HepG2 (cell line): Measurements from ENCODE around the gene CD151. TPM values are rescaled to one million over a fixed set of nuclear protein-coding genes. Genes with fewer than 3 reads are reported as not detected.

Experiments
- ATAC-seq: fragments of 200-7000 bp; cut with Tn5 transposase; 3 replicates; pipeline ENCODE4 v1.9.1; 2020; ENCODE audit warnings: mild to moderate bottlenecking, moderate library complexity
- BruUV-seq: library from RNA; stranded (reverse); fragments of 400-500 nt; replicated peaks from 2 replicates; lab custom pipeline; 2021; lab: Mats Ljungman, UMichigan
- CTCF ChIA-PET: fragments of 300-600 bp; formaldehyde crosslinking; extraction: SDS; loops from one replicate; lab custom pipeline; 2021; ENCODE audit warnings: low total read pairs, inconsistent platforms, low intra/inter-chr PET ratio; lab: Yijun Ruan, JAX
- POLR2A ChIA-PET: fragments of 350-600 bp; sonication (Branson Sonifier 250); formaldehyde crosslinking; loops from one replicate; lab custom pipeline; 2020; ENCODE audit warnings: antibody characterized with exemption, inconsistent platforms; lab: Yijun Ruan, JAX
- DNase-seq: peaks from one replicate; pipeline ENCODE4 v3.0.0-alpha.2; 2015; ENCODE audit warnings: low spot score
- FAIRE-seq: peaks from 3 replicates; lab custom pipeline; 2011; peaks lifted over from hg19 to GRCh38; lab: Jason Lieb, UNC
- H2AFZ ChIP-seq: one replicate; pipeline ENCODE4 v1.6.1; 2011; ENCODE audit warnings: low read length, inconsistent platforms
- H3K27ac ChIP-seq: fragments of 300-600 bp; 3 replicates; pipeline ENCODE4 v1.8.0; 2011; ENCODE audit warnings: mixed run types, mild to moderate bottlenecking, mixed read lengths, low read length, inconsistent platforms; ENCODE audit not compliant: insufficient read depth; ENCODE audit errors: extremely low read length
- H3K27me3 ChIP-seq, 2 experiments: fragments of 200-600 bp in 1 of 2; 2 replicates in 1 of 2; 3 replicates in 1 of 2; pipeline versions ENCODE4 v1.6.0 to v1.8.0; 2011; ENCODE audit warnings: low read length in 2 of 2, mild to moderate bottlenecking in 2 of 2, moderate library complexity in 2 of 2, inconsistent platforms in 1 of 2; ENCODE audit not compliant: insufficient read depth in 2 of 2, control insufficient read depth in 1 of 2
- H3K36me3 ChIP-seq, 2 experiments: fragments of 200-600 bp in 1 of 2; replicated peaks in 1 of 2; 2 replicates in 1 of 2; 3 replicates in 1 of 2; pipeline versions ENCODE4 v1.5.1 to v1.8.0; 2011; ENCODE audit warnings: low read length in 2 of 2, inconsistent platforms in 1 of 2; ENCODE audit not compliant: insufficient read depth in 2 of 2, control insufficient read depth in 1 of 2
- H3K4me1 ChIP-seq: 2 replicates; pipeline ENCODE4 v1.5.1; 2012; ENCODE audit warnings: low read length, inconsistent platforms; ENCODE audit not compliant: insufficient read depth
- H3K4me2 ChIP-seq: 2 replicates; pipeline ENCODE4 v1.6.0; 2011; ENCODE audit warnings: low read depth, low read length, inconsistent platforms
- H3K4me3 ChIP-seq, 3 experiments: fragments of 200-600 bp in 1 of 3; sonication (generic), shearing (Covaris generic) in 1 of 3; replicated peaks in 1 of 3; 2 replicates each; pipeline ENCODE4 v1.5.1; 2011 to 2016; ENCODE audit warnings: low read length in 3 of 3, inconsistent platforms in 2 of 3, low read depth in 2 of 3, mild to moderate bottlenecking in 2 of 3, control low read depth in 1 of 3, mixed read lengths in 1 of 3; ENCODE audit not compliant: insufficient read depth in 1 of 3
- H3K79me2 ChIP-seq: one replicate; pipeline ENCODE4 v1.6.1; 2011; ENCODE audit warnings: low read length, inconsistent platforms; ENCODE audit not compliant: insufficient read depth
- H3K9ac ChIP-seq: 2 replicates; pipeline ENCODE4 v1.6.0; 2011; ENCODE audit warnings: mild to moderate bottlenecking, low read depth, low read length, inconsistent platforms; ENCODE audit not compliant: insufficient read depth
- H3K9me3 ChIP-seq: 2 replicates; pipeline ENCODE4 v1.5.1; 2012; ENCODE audit warnings: mild to moderate bottlenecking, low read length
- H4K20me1 ChIP-seq: 2 replicates; pipeline ENCODE4 v1.6.0; 2011; ENCODE audit warnings: inconsistent platforms, mild to moderate bottlenecking, low read length, moderate library complexity; ENCODE audit not compliant: insufficient read depth
- MXD4 ChIP-seq: IDR thresholded peaks from 2 replicates; pipeline ENCODE4 v1.6.1; 2016; ENCODE audit warnings: mild to moderate bottlenecking, missing biosample characterization, missing genetic modification reagents
- POLR2AphosphoS5 ChIP-seq: IDR thresholded peaks from 2 replicates; pipeline ENCODE4 v1.6.1; 2012; ENCODE audit warnings: low read depth, low read length
- PRDM15 ChIP-seq: sonication (generic); formaldehyde crosslinking; IDR thresholded peaks from 2 replicates; pipeline ENCODE4 v1.4.0; 2020; ENCODE audit warnings: missing genetic modification reagents
- ZNF33B ChIP-seq: sonication (generic); formaldehyde crosslinking; IDR thresholded peaks from 2 replicates; pipeline ENCODE4 v1.5.1; 2020; ENCODE audit warnings: mild to moderate bottlenecking, missing genetic modification reagents
- ZNF44 ChIP-seq: sonication (generic); formaldehyde crosslinking; IDR thresholded peaks from 2 replicates; pipeline ENCODE4 v1.5.1; 2020; ENCODE audit warnings: mild to moderate bottlenecking, missing genetic modification reagents
- ZNF501 ChIP-seq: sonication (generic); formaldehyde crosslinking; IDR thresholded peaks from 2 replicates; pipeline ENCODE4 v1.5.1; 2020; ENCODE audit warnings: mild to moderate bottlenecking, moderate library complexity, missing genetic modification reagents
- ZNF564 ChIP-seq: sonication (generic); formaldehyde crosslinking; IDR thresholded peaks from 2 replicates; pipeline ENCODE4 v1.8.1; 2023; ENCODE audit warnings: mild to moderate bottlenecking, missing genetic modification reagents
- ZNF816 ChIP-seq: sonication (generic); formaldehyde crosslinking; IDR thresholded peaks from 2 replicates; pipeline ENCODE4 v1.8.0; 2022; ENCODE audit warnings: missing genetic modification reagents, mild to moderate bottlenecking, borderline replicate concordance
- ZNF891 ChIP-seq: sonication (generic); formaldehyde crosslinking; IDR thresholded peaks from 2 replicates; pipeline ENCODE4 v1.5.0; 2020; ENCODE audit warnings: mild to moderate bottlenecking, missing genetic modification reagents
- WGBS: methylation state at CpG from one replicate; pipeline ENCODE4 v1.1.6; 2017; ENCODE audit warnings: low lambda C conversion rate; 5-methylcytosine and 5-hydroxymethylcytosine counted together
- in situ Hi-C: cut with HindIII; loops from 2 replicates; pipeline ENCODE4 v1.10.0; 2017; ENCODE audit warnings: low pct_unique_long_range_greater_than_20kb; ENCODE audit not compliant: extremely low pct_ligation_motif_present
- intact Hi-C: fragments of 100-400 bp; cut with micrococcal nuclease; formaldehyde crosslinking; loops from one replicate; pipeline ENCODE4 v1.10.0; 2022; ENCODE audit not compliant: unreplicated experiment
- polyA plus RNA-seq, 8 experiments: library from polyadenylated mRNA; depleted of rRNA in 3 of 8; stranded (reverse) in 7 of 8; unstranded in 1 of 8; fragments of >200 nt; fragmentation: Illumina TruSeq in 4 of 8; extraction: Trizol in 4 of 8; gene quantifications; 2 replicates each; pipeline versions ENCODE4 v1.2.1 to v1.2.3, GENCODE V29; 2011 to 2016; ENCODE audit warnings: low read depth in 4 of 8, missing spikeins in 1 of 8, mixed read lengths in 1 of 8; ENCODE audit not compliant: insufficient read depth in 1 of 8
- total RNA-seq, 5 experiments: library from RNA; depleted of rRNA; stranded (reverse); fragments of >200 nt; fragmentation: Illumina TruSeq; extraction: Trizol; gene quantifications; 2 replicates each; pipeline ENCODE4 v1.2.3, GENCODE V29; 2016; ENCODE audit warnings: low read depth in 1 of 5
- TF ChIP-seq, protein P1 (sequence below): sonication (generic); formaldehyde crosslinking; IDR thresholded peaks from 2 replicates; pipeline ENCODE4 v1.4.0; 2020; ENCODE audit warnings: missing genetic modification reagents

The CD151 gene
- total and polyA plus RNA-seq, 2 of the 13 experiments (the other 11 are each of a cell fraction or from before 2014, with no cell fraction given): 125 to 197 TPM

- POLR2A ChIA-PET: interaction anchor here (1.8 to 16.1 kb wide), 4 partner anchors 8 to 28 kb away, joined by 4 to 264 read pairs (median 75); partner anchors contain the start of genes PNPLA2, POLR2L, RPLP2 and TSPAN4
- Histone ChIP-seq H3K36me3 (peaks cover 6 to 18% of the 10 kb centered on the region in 2 experiments; a peak in 4 of 5 replicates), H3K4me3 (peak overlapping the region; percentile 69 to 83 (median 80)), H3K27ac (peak overlapping the region; percentile 77), H3K4me2 (peak overlapping the region; percentile 91), H3K9ac (peak overlapping the region; percentile 74), H3K9me3 (no peaks in the 10 kb centered on the region), H2AFZ (no peak overlapping the region), H3K27me3 (no peaks in the 10 kb centered on the region), H3K79me2 (peaks cover 2% of the 10 kb centered on the region), H4K20me1 (peaks cover 1% of the 10 kb centered on the region; the same call in 1 of the 2 replicates), H3K4me1 (peaks cover 65% of the 10 kb centered on the region)
- peak; percentile 57; the same call in 1 of the 2 replicates for TF ChIP-seq ZNF564 (CRISPR knock-in tag)
- TF ChIP-seq, protein P1, sequence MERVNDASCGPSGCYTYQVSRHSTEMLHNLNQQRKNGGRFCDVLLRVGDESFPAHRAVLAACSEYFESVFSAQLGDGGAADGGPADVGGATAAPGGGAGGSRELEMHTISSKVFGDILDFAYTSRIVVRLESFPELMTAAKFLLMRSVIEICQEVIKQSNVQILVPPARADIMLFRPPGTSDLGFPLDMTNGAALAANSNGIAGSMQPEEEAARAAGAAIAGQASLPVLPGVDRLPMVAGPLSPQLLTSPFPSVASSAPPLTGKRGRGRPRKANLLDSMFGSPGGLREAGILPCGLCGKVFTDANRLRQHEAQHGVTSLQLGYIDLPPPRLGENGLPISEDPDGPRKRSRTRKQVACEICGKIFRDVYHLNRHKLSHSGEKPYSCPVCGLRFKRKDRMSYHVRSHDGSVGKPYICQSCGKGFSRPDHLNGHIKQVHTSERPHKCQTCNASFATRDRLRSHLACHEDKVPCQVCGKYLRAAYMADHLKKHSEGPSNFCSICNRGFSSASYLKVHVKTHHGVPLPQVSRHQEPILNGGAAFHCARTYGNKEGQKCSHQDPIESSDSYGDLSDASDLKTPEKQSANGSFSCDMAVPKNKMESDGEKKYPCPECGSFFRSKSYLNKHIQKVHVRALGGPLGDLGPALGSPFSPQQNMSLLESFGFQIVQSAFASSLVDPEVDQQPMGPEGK: peak; percentile 72
- TF ChIP-seq ZNF44 (CRISPR knock-in tag): 0 out of 2 replicates have a peak, but pooled peaks have one; percentile 24
- 0 out of 2 replicates have a peak, but pooled peaks have one; percentile 51 for TF ChIP-seq ZNF816 (CRISPR knock-in tag)
- no peak for TF ChIP-seq MXD4 (CRISPR knock-in tag)
- 0 out of 2 replicates have a peak, but pooled peaks have one; percentile 37 for TF ChIP-seq ZNF33B (CRISPR knock-in tag)
- 0 out of 2 replicates have a peak, but pooled peaks have one; percentile 2 for TF ChIP-seq ZNF891 (CRISPR knock-in tag)
- TF ChIP-seq ZNF501 (CRISPR knock-in tag): 0 out of 2 replicates have a peak, but pooled peaks have one; percentile 26
- no peak for TF ChIP-seq PRDM15 (CRISPR knock-in tag)
- TF ChIP-seq POLR2AphosphoS5: no peak
- ATAC-seq: peak; percentile 15
- no peak for FAIRE-seq
- in situ Hi-C loops: no loop called here
- CTCF ChIA-PET: no interaction called here
- no peak for DNase-seq
- no TSS peak for BruUV-seq
- intact Hi-C loops: no loop called here
- WGBS: 0% methylated on average over 4 of the region's 22 CpGs
Observed at GRCh38 chr11:826836-827145, 6.0 kb upstream of the CD151 start.
